Measurements from ENCODE around the gene ABHD11. TPM values are rescaled to one million over a fixed set of nuclear protein-coding genes. Genes with fewer than 3 reads are reported as not detected.

The ABHD11 gene
- total RNA-seq, 1 experiment from 2014 or later: 74.4 TPM

GRCh38 chr7:73717991-73718405 lies 20.6 kb downstream of the ABHD11 start:
- no peaks in the 10 kb centered on the region for H3K9me2 ChIP-seq (ENCODE audit: insufficient read depth)
- no peaks in the 10 kb centered on the region for H3K27me3 ChIP-seq (ENCODE audit: insufficient read depth, low read depth)
- peaks cover 57% of the 10 kb centered on the region for H3K4me1 ChIP-seq (replicated peaks; ENCODE audit: insufficient read depth)
- H3K79me2 ChIP-seq (ENCODE audit: low read depth): peaks cover 57% of the 10 kb centered on the region
- peaks cover 68% of the 10 kb centered on the region for H3F3A ChIP-seq (ENCODE audit: insufficient read depth, low read depth)
- H3K27ac ChIP-seq: peak overlapping the region; percentile 86
- H3K4me2 ChIP-seq: peak overlapping the region; percentile 89
- POLR2A ChIA-PET (ENCODE audit: unreplicated experiment): interaction anchor here (0.6 to 0.9 kb wide), 6 partner anchors 13 to 252 kb away, joined by 3 to 10 read pairs (median 4); no protein-coding TSS in a partner anchor
- H2AFZ ChIP-seq: no peak overlapping the region
- no peaks in the 10 kb centered on the region for H3K9me3 ChIP-seq (ENCODE audit: insufficient read depth, low read depth)
- BruUV-seq (replicated peaks): no TSS peak
- H4K20me1 ChIP-seq (ENCODE audit: insufficient read depth): peaks cover 30% of the 10 kb centered on the region
- peak overlapping the region; percentile 82 for H3K4me3 ChIP-seq
- peak; percentile 63 to 87 for DNase-seq
- intact Hi-C loops (cut with micrococcal nuclease; ENCODE audit: unreplicated experiment): loop anchor here (5.0 kb wide), 1 partner anchor 51 kb away; the partner anchor contains the start of gene VPS37D
- CTCF ChIA-PET: no interaction called here
- TF ChIP-seq, protein P1, sequence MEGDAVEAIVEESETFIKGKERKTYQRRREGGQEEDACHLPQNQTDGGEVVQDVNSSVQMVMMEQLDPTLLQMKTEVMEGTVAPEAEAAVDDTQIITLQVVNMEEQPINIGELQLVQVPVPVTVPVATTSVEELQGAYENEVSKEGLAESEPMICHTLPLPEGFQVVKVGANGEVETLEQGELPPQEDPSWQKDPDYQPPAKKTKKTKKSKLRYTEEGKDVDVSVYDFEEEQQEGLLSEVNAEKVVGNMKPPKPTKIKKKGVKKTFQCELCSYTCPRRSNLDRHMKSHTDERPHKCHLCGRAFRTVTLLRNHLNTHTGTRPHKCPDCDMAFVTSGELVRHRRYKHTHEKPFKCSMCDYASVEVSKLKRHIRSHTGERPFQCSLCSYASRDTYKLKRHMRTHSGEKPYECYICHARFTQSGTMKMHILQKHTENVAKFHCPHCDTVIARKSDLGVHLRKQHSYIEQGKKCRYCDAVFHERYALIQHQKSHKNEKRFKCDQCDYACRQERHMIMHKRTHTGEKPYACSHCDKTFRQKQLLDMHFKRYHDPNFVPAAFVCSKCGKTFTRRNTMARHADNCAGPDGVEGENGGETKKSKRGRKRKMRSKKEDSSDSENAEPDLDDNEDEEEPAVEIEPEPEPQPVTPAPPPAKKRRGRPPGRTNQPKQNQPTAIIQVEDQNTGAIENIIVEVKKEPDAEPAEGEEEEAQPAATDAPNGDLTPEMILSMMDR (conservative IDR thresholded peaks at IDR 0.05): no peak
- no peak for TF ChIP-seq EZH2 (IDR thresholded peaks at IDR 0.05; ENCODE audit: low read depth)
- H3K36me3 ChIP-seq (ENCODE audit: low read depth): peaks cover 8% of the 10 kb centered on the region

GRCh38 chr7:73717025-73717807 lies 21.4 kb downstream of the ABHD11 start:
- Histone ChIP-seq H3K36me3 (ENCODE audit: low read depth) (peaks cover 14% of the 10 kb centered on the region), H3K27me3 (ENCODE audit: insufficient read depth, low read depth) (no peaks in the 10 kb centered on the region), H3K4me3 (peak overlapping the region; percentile 82), H4K20me1 (ENCODE audit: insufficient read depth) (peaks cover 38% of the 10 kb centered on the region), H3K27ac (peak overlapping the region; percentile 86), H3K9me3 (ENCODE audit: insufficient read depth, low read depth) (no peaks in the 10 kb centered on the region), H3K4me1 (replicated peaks; ENCODE audit: insufficient read depth) (peaks cover 53% of the 10 kb centered on the region), H3K79me2 (ENCODE audit: low read depth) (peaks cover 65% of the 10 kb centered on the region), H3F3A (ENCODE audit: insufficient read depth, low read depth) (peaks cover 74% of the 10 kb centered on the region), H3K9me2 (ENCODE audit: insufficient read depth) (no peaks in the 10 kb centered on the region), H2AFZ (no peak overlapping the region), H3K4me2 (peak overlapping the region; percentile 89)
- BruUV-seq (replicated peaks): no TSS peak
- ChIA-PET CTCF (interaction anchor here (0.6 kb wide), 1 partner anchor 12 kb away, joined by 3 read pairs; no protein-coding TSS in a partner anchor), POLR2A (ENCODE audit: unreplicated experiment) (interaction anchor here (0.6 to 0.9 kb wide), 4 partner anchors 12 to 252 kb away, joined by 3 to 10 read pairs (median 6); no protein-coding TSS in a partner anchor)
- intact Hi-C loops (cut with micrococcal nuclease; ENCODE audit: unreplicated experiment): loop anchor here (5.0 kb wide), 1 partner anchor 50 kb away; the partner anchor contains the start of gene VPS37D
- TF ChIP-seq EZH2 (IDR thresholded peaks at IDR 0.05; ENCODE audit: low read depth): no peak
- TF ChIP-seq, protein P1 (conservative IDR thresholded peaks at IDR 0.05): no peak
- DNase-seq: no peak

GRCh38 chr7:73716318-73716890 lies 22.2 kb downstream of the ABHD11 start:
- H3F3A ChIP-seq (ENCODE audit: insufficient read depth, low read depth): peaks cover 71% of the 10 kb centered on the region
- CTCF ChIA-PET: interaction anchor here (0.6 kb wide), 1 partner anchor 85 kb away, joined by 5 read pairs; no protein-coding TSS in a partner anchor
- peaks cover 73% of the 10 kb centered on the region for H3K79me2 ChIP-seq (ENCODE audit: low read depth)
- no peaks in the 10 kb centered on the region for H3K27me3 ChIP-seq (ENCODE audit: insufficient read depth, low read depth)
- peak overlapping the region; percentile 50 for H3K27ac ChIP-seq
- peak overlapping the region; percentile 89 for H3K4me2 ChIP-seq
- H3K9me2 ChIP-seq (ENCODE audit: insufficient read depth): no peaks in the 10 kb centered on the region
- peak overlapping the region; percentile 21; the same call in 1 of the 2 replicates for H3K4me3 ChIP-seq
- POLR2A ChIA-PET (ENCODE audit: unreplicated experiment): interaction anchor here (0.6 to 1.1 kb wide), 2 partner anchors 9 to 93 kb away, joined by 4 to 7 read pairs; no protein-coding TSS in a partner anchor
- H3K9me3 ChIP-seq (ENCODE audit: insufficient read depth, low read depth): no peaks in the 10 kb centered on the region
- H3K36me3 ChIP-seq (ENCODE audit: low read depth): peaks cover 14% of the 10 kb centered on the region
- TF ChIP-seq EZH2 (IDR thresholded peaks at IDR 0.05; ENCODE audit: low read depth): no peak
- TF ChIP-seq, protein P1 (conservative IDR thresholded peaks at IDR 0.05): no peak
- no peak overlapping the region for H2AFZ ChIP-seq
- peaks cover 46% of the 10 kb centered on the region for H3K4me1 ChIP-seq (replicated peaks; ENCODE audit: insufficient read depth)
- TSS peak; percentile 48 for BruUV-seq (replicated peaks)
- intact Hi-C loops (cut with micrococcal nuclease; ENCODE audit: unreplicated experiment): loop anchor here (5.0 kb wide), 1 partner anchor 49 kb away; the partner anchor contains the start of gene VPS37D
- DNase-seq: no peak
- H4K20me1 ChIP-seq (ENCODE audit: insufficient read depth): peaks cover 46% of the 10 kb centered on the region

Measured in PC-9 (cell line).